ENCODE data around the gene EPHB2. TPM values are rescaled to one million over a fixed set of nuclear protein-coding genes. Genes with fewer than 3 reads are reported as not detected.

The EPHB2 gene
- total and polyA plus RNA-seq, 2 of the 4 experiments (the other 2 are of a cell fraction): 52.3 to 58.8 TPM

GRCh38 chr1:22967833-22968232, 257.2 kb downstream of the EPHB2 start:
- ATAC-seq (ENCODE audit: low read depth): no peak
- H3K4me2 ChIP-seq (ENCODE audit: low read depth, low read length): no peak overlapping the region
- no peak overlapping the region for H3K4me3 ChIP-seq (ENCODE audit: insufficient read depth, low read depth, low read length)
- no peak overlapping the region for H2BK15ac ChIP-seq (ENCODE audit: low read depth, low read length)
- WGBS, 2 experiments (ENCODE audit: extremely low coverage in 2 of 2, insufficient read length in 1 of 2): no CpG with 5 or more reads among the region's 2 CpGs
- H2BK20ac ChIP-seq (ENCODE audit: low read depth, low read length): no peak overlapping the region
- no peaks in the 10 kb centered on the region for H3K9me1 ChIP-seq (ENCODE audit: insufficient read depth, low read length)
- H4K5ac ChIP-seq (ENCODE audit: low read depth, low read length): no peak overlapping the region
- peaks cover 8% of the 10 kb centered on the region for H3K9me3 ChIP-seq (ENCODE audit: control insufficient read depth, insufficient read depth, low read length)
- no peak overlapping the region for H4K91ac ChIP-seq (ENCODE audit: insufficient read depth, low read depth, low read length)
- no peak overlapping the region for H2AFZ ChIP-seq (replicated peaks; ENCODE audit: low read length, poor library complexity)
- H3K18ac ChIP-seq (ENCODE audit: low read depth, low read length): no peak overlapping the region
- H3K23ac ChIP-seq (ENCODE audit: low read depth, low read length): no peak overlapping the region
- no peak overlapping the region for H2AK5ac ChIP-seq (ENCODE audit: low read depth, low read length)
- no peak overlapping the region for H3K14ac ChIP-seq (replicated peaks; ENCODE audit: low read depth, low read length)
- no peak for TF ChIP-seq BHLHE40 (IDR thresholded peaks at IDR 0.05; ENCODE audit: low read depth, low read length)
- TF ChIP-seq RFX5 (IDR thresholded peaks at IDR 0.05; ENCODE audit: low read depth, low read length): no peak
- no peak for TF ChIP-seq POLR2A (IDR thresholded peaks at IDR 0.05; ENCODE audit: low read depth, low read length)
- no peak for TF ChIP-seq MXI1 (IDR thresholded peaks at IDR 0.05; ENCODE audit: borderline replicate concordance, low read depth, low read length)
- TF ChIP-seq NFE2L2 (IDR thresholded peaks at IDR 0.05; ENCODE audit: low read depth, low read length): no peak
- no peak for TF ChIP-seq FOS (IDR thresholded peaks at IDR 0.05; ENCODE audit: low read depth, low read length)
- TF ChIP-seq ELK1 (IDR thresholded peaks at IDR 0.05; ENCODE audit: borderline replicate concordance, low read depth, low read length): no peak
- no peak for TF ChIP-seq USF2 (IDR thresholded peaks at IDR 0.05; ENCODE audit: low read depth, low read length)
- no peak for TF ChIP-seq MAZ (IDR thresholded peaks at IDR 0.05; ENCODE audit: borderline replicate concordance, low read depth, low read length)
- TF ChIP-seq SMC3 (IDR thresholded peaks at IDR 0.05; ENCODE audit: low read depth, low read length): no peak
- no peak for TF ChIP-seq MAFK (IDR thresholded peaks at IDR 0.05; ENCODE audit: low read depth, low read length)
- TF ChIP-seq RCOR1 (IDR thresholded peaks at IDR 0.05; ENCODE audit: insufficient replicate concordance, low read length): no peak
- ChIA-PET POLR2A (ENCODE audit: unreplicated experiment) (no interaction called here), CTCF (no interaction called here)
- H4K8ac ChIP-seq (ENCODE audit: low read depth in 2 of 2, low read length in 2 of 2): no peak overlapping the region
- H3K79me1 ChIP-seq (ENCODE audit: low read depth in 1 of 2, low read length in 2 of 2): no peaks in the 10 kb centered on the region
- H3K9ac ChIP-seq (ENCODE audit: low read depth, low read length): no peak overlapping the region
- peaks cover 2% of the 10 kb centered on the region; the same call in 1 of the 2 replicates for H3K4me1 ChIP-seq (ENCODE audit: control insufficient read depth, insufficient read depth, low read length)
- H2AK9ac ChIP-seq (replicated peaks; ENCODE audit: low read depth, low read length, poor library complexity): no peak overlapping the region
- H3K4ac ChIP-seq (ENCODE audit: low read depth, low read length): no peak overlapping the region
- no peak overlapping the region for H2BK120ac ChIP-seq (ENCODE audit: low read depth, low read length)
- H3K56ac ChIP-seq (ENCODE audit: extremely low read depth, insufficient read depth, low read length): no peak overlapping the region
- H2BK5ac ChIP-seq (ENCODE audit: low read depth, low read length, poor library complexity, severe bottlenecking): no peak overlapping the region
- H3K27ac ChIP-seq (ENCODE audit: insufficient read depth, low read length): no peak overlapping the region
- intact Hi-C loops (cut with micrococcal nuclease): loop anchor here (10.0 kb wide), 1 partner anchor 303 kb away; no protein-coding TSS in a partner anchor
- in situ Hi-C loops (cut with MboI; ENCODE audit: low sequenced_read_pairs): no loop called here
- DNase-seq: no peak
- dilution Hi-C loops (cut with HindIII; ENCODE audit: low sequenced_read_pairs, unreplicated experiment): no loop called here
- 0 out of 2 replicates have a peak, but pooled peaks cover 3% of the 10 kb centered on the region for H4K20me1 ChIP-seq (ENCODE audit: insufficient read depth, low read length)
- H3K36me3 ChIP-seq (ENCODE audit: control insufficient read depth, insufficient read depth, low read length): no peaks in the 10 kb centered on the region
- peaks cover 50% of the 10 kb centered on the region for H3K27me3 ChIP-seq (ENCODE audit: control insufficient read depth, insufficient read depth, low read length)
- no TSS peak for BruUV-seq (replicated peaks)

All from IMR-90 (cell line).